AG08396 (cell line): ENCODE results near the gene MBL2.

Experiments
- DNase-seq: peaks from one replicate; pipeline ENCODE4 v3.0.0; 2012; ENCODE audit warnings: low spot score, mixed read lengths

The MBL2 gene

DNA sequence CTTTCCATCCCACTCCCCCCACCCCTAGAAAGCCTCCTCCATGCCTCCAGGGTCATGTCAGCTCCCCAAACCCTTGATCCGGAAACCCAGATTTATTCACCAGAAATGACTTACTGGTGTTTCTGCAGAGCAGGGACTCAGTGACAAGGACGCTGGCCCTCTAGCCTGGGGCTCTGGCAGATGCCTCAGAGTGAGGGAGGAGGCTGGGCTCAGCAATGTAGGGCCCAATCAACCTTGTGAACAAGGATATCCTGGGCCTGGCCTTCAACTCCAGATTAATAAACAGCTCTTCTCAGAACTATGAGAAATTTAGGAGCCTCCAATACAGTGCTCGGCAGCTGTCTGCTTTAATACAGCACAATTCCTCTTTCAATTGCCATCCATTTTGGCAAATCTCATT lies at the start of gene MBL2:
TSS of gene MBL2 (minus strand) at position 162 of the 400 bp plus-strand sequence. CDS start 1,149 bp downstream, outside the sequence.
- no peak for DNase-seq

DNA sequence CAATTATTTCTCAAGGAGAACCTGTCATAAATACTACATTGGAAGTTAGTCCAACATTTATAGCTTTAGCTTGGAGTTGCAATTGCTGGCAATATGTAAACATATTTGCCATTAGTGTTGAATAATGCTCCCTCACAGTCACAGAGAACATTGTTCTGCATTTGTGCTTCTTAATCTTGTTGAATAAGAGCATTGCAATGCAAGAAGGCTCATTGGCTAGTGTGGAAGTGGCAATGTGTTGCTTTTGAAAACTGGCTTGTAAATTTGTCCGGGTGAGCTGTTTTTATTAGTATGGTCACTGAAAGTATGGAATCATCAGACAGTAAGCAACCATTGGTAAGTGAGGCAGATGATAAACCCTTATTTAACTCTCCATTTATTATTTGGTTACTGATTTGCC lies 47.7 kb upstream of the MBL2 start:
- DNase-seq, result no peak

DNA sequence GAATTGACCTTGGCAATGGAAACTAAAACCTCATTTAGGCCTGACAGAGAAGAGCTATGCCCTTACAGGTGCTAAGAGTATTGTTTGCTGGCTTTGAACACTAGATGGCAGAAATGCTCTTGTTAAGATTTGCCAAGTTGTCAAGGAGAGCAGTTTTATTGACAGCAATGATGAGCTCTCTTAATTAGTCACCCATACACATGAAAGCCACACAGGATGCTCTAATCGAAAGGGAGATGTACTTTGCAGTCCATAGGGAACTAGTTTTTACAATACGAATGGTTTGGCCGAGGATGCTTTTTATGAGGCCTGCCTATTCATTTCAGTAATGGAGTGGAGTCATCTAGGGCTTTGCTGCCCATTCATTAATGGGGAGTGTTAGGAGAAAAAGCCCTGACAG lies 45.4 kb upstream of the MBL2 start:
- DNase-seq, result no peak

DNA sequence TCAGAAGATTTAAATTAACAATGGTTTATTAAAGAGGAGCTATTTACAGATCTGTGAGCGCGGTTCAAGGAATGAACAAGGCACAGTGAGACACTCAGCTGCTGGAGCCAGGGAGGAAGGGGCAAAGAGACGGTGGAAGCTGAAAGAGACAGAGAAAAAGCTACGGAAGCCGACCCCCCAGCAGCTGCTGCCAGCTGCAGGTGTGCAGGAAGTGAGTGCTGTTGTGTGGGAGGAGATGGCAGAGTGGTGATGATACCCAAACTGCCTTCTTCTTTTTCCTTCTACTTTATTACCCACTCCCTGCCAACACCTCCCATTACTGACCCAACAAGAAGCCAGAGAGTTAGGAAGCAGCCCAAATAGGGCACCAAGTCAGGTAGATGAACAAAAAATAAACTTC lies 41.9 kb upstream of the MBL2 start:
- no peak for DNase-seq

DNA sequence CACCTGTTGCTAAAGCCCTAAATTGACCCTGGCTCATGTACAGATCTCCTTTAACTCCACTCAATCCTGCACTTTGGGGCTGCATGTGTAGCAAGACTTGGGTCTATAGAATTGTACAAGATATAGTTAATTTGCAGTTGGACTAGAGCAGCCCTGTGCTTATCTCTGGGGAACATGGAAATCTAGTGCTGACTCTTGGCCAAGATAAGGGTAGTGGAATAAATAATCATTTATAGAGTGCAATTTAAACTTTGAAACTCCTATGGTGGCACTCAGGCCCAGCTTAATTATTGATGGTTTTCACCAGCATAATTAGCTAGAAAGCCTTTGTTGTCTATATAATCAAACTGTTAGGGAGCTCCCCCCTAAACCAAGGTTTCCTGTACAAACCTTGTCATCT lies 39.2 kb upstream of the MBL2 start:
- DNase-seq, result no peak

DNA sequence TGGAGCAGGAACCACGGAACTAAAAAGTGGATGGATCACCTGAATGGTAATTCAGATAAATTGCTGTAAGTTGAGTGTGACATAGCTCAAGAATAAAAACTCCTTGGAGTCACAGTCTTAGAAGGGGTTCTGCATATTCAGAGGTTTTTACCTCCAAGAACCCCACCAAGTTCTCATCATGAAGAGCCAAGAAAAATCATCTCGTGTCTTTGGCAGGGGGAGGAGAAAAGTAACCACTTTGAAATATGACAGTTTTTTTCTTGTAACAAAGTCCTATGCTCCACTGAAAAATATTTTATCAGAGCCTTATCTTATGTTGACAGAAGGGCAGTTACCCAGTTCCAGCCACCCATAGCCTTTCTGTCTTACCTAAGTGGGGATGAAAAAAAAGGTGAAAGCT lies 38.2 kb upstream of the MBL2 start:
- DNase-seq, result no peak

DNA sequence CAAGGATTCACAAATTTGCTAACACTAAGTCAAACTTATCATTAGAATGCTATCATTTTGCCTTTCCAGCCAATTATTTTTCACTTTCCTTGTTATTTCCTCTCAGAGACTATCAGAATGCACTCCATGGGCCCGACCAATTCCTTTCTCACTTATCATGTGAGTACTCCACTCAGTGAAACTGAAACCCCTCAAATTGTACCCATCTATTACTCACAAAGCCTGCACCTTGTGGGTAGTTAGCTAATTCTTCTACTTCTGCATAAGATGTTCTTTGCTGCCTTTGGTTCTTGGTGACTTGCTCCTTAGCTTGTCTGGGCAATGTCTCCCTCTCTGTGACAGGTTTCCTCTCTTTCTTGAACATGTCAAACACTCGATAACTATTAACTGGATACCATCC lies 35.2 kb upstream of the MBL2 start:
- DNase-seq, result no peak

DNA sequence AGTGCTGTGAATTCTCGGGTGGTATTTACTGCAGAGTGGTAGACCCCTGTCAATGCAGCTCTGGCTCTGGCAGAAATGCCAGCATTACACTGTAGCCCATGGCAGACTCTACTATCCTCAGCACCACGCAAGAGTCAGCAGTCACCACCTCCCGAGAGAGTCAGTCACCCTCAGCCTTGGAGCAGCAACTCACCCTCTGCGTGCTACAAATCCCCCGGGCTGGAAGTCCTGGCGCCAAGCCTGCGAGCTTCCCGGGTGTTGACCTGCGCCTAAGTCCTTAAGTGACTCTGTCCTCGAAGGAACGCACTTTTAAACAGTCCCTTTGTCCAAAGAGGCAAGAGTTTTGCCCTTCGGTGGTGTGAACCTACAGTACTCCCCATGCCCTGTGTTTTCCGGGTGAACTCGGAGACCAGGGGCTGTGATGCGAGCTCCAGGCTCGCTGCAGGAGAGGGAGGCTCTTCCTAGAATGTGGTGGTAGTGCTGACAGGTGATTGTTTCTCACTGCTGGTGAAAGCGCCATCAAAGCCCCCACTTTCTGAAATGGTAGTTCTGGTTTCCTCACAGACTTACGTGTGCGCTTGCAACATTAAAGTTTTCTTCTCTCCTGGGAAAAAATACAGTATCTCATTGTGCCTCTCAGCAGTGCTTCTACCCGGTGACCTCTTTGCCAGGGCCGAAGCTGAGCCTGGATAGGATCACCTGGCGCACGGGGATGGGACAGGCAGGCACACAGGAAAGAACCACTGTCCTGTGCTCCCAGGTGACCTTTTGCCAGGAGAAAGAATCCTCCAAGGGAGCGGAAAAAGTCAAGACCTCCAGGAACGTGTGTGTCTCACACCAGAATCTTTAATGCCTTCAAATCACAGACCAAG lies 33.1 kb upstream of the MBL2 start:
- no peak for DNase-seq

DNA sequence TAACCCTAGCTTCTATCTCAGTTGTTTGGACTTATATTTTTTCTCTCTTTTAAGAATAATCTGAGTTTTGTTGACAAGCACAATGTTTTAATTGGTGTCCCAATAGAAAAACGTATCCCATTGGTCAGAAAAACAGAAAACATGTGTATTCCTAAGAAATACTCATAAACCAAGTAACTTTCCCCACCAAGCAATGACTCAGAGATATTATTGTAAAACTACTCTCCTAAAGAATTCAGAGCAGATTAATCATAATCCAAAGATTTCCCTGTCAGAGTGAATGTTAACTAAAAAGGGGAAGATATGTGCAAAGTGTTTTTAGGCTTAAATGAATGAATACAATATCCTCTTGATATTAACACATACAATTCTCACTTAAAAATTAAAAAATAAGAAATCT lies 29.4 kb upstream of the MBL2 start:
- no peak for DNase-seq

DNA sequence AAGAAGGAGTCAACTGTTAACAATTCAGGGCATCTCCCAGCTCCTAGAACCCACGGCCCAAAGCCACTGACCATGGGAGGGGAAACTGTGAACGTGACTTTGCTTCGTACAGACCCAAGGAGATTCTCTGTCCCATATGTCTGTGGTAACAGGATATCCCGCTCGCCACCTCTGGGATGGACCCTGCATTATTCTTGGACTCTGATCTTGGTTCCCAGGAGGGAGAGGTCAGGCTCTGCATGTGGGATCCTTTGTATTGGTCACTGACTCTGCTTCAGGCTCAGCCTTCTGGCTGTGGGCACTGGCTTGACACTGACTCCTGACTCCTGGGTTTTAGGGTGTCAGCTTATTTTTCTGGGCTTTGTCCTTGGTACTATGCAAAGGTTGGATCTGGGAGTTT lies 13.5 kb upstream of the MBL2 start:
- no peak for DNase-seq

DNA sequence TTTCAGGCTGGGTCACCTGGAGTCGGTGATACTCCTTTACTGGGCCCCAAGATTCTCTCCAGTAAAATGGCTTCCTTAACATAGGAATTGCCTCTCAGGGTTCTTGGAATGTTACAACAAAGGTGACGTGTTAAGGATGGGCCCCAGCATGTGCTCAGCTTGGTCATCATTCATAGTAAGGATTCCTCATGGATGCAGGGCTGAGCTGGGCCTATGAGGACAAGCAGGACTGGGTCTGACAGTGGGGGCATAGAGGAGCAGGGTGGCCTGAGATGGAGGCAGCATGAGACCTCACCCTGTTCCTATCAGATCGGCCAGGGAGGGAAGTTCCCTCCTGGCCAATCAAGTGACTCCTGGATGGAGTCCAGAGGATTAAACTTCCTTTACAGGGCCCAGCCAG lies 12.8 kb upstream of the MBL2 start:
- no peak for DNase-seq

DNA sequence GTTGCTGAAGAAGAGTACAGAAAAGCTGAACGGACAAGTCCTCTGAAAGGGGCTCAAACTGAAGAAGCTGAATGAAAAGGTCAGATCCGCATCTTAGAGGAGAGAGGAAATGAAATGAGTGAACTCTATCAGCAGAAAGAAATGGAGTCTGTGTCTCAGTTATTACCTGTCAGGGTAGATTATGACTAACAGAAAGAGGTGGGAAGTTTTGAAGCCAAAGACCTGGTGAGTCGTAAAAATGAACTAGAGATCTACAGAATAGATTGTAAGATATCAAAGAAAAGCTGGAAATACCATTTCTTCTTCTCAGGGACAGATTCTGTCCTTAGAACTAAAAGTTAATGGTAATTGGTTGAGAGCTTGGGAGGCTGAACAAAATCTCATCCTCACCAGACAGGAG lies 11.1 kb upstream of the MBL2 start:
- DNase-seq, result no peak

DNA sequence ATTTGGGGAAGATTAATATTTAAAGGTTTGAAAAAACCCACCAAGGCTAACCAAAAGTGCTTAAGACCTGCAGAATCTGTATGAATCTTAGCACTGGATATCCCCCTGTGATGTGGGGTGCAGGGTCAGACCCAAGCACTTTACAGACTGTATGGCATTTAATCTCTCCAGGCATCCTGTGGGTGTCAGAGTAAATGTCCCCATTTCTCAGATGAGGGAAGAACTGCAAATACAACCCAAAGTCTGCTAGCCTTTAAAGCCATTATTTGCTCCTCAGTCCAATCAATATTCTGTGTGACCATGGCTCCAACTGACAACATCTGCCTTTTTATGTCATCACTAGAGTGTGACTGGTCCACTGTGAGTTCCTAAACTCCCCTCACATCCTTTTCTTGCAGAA lies 10.0 kb upstream of the MBL2 start:
- no peak for DNase-seq

DNA sequence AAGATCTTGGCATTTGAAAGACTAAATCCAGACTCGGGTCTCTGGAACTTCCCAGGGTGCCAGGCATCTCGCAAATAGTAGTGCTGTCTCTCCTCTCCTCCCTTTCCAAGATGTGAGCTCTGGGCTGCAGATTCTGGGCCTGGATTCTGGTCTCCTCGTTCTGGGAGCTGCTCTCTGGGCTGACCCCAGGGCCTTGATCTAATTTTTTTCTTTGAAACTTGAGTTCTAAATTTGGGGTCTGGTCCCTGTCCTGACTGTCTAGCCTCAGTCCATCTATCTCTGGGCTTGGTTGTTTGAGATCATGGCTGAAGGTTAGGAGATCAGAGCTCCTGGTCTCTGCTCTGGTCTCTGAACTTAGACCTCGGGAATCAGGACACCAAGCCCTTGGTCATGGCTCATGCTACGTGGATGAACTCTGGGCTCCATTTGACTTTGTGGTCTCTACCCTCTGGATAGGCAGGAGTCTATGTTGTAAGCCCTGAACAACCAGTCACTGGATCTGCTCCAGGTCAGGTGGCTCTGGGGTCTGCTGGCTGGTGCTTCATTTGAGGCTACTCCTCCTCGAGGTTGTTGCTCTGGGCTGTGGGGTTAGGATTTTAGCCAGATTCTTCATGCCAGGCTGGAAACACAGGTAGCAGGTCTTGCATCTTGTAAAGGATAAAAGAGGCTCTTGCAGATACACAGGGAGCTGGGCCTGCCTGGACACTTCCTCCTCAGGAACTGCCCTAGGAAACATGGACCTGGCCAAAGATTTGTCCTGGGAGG lies 8.0 kb upstream of the MBL2 start:
- no peak for DNase-seq

DNA sequence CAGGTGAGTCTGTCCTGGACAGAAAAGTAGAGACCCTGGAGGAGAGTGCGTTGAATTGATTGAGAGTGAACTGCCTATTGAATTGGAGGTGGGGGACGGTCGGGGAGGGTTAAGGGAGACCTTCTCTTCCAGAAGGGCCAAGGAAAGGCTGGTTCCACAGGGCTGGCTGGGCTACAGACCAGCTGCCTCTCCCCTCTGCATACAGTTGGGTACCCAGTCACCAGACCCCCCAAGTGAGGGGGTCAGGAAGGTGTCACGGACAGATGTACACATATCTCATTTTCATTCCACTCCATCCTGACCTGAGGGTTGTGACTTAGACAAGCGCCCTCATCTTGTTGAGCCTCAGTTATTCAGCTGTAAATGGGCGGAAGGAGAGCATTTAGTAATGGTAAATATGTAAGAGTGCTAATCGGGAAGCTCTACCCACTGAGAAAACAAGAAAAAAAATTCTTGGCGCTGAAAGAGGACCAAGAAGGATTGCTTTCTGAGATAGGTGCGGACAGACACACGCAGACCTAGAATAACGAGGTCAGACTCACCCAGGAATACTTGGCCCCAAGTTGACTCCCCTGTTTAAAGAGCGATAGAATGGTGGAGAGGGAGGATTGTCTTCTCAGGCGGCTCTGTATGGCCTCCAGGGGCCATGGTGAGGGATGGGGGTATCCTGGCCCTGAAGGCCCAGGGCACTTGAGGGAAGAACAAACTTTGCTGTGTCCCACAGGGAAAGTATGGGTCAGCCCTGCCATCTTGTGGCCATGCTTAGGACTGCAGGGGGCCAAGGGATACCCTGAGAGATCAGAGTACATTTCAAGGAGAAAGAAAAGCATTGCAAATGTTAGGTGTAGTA lies 7.2 kb upstream of the MBL2 start:
- DNase-seq, result peak; percentile 81

DNA sequence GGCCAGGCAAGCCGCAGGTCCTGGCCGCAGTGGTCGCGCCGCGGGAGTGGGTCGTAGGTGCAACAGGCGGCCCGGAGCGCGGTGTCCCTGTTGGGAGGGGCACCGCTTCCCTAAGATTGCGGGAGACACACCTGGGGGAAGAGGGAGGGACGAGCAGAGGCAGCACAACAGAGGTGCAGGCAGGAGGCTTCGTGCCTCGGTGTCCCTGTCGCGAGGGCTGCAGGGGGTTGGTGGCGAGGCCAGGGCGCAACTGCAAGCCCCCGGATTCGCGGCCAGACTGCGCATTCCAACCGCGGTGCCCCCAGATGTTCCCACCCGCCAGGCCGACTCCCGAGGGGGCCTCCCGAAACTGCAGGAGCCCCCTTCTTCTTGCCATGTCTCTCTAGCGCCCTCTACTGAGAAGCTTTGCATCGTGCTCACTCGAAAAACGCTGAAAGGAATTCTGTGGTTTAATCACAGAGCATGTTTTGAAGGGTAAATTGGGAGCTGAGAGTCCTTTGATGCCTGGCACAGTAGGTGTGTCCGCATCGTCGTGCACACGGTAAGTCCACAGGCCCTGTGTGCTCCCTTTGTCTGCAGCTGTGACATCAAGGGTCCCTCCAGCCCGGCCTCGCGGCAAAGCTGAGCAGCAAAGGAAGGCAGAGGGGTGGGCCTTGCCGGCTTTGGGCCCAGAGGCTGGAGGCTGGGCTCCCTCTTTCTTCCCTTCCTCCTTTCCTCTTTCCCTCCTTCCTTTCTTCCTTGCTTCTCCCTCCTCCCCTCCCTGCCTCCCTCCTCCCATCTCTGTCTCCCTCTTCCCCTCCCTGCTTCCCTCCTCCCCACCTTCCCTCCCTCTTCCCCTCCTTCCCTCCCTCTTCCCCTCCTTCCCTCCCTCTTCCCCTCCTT lies 6.2 kb upstream of the MBL2 start:
- DNase-seq, result peak; percentile 31

DNA sequence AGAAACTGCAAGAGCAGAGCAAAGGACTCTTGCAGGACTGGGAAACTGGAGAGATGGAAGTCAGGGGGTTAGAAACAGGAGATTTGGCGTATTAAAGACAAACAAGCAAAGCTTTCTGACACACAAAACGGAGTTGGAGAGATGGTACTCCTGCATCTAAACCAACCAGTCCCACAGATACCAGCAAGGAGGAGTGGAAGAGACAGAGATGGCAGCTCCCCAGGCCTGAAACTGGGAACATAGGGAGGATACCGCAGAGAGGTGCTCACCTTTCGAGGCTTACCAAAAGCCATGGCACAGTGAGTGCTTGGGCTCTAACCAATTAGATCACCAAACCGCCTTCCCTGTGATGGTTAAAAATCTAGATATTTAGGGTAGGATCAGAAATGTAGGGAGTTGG lies 4.8 kb upstream of the MBL2 start:
- DNase-seq, result no peak

DNA sequence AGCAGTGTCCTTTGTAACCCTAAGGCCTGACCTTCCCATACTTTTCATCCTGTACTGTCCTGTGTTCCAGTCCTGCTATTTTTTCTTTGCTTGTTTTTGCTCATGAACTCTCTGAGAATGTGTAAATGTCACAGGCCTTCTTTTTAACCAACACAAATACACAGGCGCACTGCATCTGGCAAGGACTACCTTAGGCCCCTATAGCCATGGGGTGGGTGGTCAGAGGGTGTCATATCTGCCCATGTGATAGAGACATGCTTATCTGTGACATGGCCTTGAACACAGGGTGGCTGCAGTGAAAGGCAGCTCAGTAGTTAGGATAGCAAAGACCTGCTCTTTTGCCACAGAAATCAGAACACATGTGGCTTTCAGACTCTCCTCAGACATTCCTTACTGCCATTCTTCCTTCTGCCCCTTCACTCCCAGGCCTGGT lies 3.9 kb upstream of the MBL2 start:
- DNase-seq, result no peak

DNA sequence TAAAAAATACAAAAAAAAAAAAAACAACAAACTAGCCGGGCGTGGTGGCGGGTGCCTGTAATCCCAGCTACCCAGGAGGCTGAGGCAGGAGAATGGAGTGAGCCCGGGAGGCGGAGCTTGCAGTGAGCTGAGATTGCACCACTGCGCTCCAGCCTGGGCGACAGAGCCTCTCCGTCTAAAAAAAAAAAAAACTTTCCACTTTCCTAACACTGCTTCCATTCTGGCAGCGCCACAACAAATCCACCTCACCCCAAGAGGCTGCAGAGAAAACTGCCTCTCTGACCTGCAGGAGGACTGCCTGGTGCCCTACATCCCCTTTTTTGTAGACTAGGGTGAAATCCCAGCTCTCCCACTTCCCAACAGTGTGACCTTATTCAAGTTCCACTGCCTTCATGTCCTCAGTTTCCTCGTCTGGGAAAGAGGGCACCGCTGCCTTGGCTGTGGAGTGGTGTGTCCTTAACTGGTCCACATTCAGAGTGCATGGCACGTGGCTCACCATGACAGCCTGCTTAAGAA lies 2.6 kb upstream of the MBL2 start:
- DNase-seq, result no peak

DNA sequence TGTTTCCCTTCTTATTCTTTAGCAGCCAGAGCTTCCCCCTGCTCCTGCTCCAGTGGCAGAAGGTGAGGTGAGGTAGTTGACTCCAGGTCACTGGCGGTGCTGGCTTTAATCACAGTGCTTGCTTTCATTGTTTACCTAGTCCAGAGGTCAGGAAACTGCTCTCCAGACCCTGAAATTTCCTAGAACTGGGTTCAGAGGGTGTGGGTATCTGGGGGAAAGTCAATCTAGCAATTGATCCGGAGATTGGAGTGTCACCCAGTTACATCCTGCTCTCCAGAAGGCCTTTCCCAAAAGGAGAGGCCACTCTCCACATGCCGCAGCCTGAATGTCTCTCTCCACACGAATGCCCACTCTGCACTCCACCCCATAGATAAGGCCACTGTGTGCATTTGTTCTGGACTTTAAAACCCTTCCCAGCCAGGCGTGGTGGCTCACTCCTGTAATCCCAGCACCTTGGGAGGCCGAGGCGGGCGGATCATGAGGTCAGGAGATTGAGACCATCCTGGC lies 2.1 kb upstream of the MBL2 start:
- DNase-seq, result no peak

DNA sequence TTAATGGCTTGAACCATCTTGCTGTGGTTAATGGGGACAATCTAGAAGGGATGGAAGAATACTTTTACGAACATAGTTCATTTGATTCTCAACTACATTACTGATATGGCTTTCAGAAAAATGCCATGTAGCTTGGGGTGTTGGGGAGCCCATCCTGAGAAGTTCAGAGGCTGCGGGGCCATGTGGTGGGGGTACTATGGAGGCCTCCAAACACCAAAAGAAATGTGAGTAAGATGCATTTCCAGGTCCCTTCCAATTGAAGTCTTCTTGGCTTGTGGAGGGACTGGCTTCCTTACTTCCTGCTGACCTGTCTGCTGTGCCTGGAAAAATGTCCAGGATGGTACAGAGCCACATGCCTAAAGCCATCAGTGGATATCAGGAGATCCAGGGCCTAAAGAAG lies 1.6 kb upstream of the MBL2 start:
- no peak for DNase-seq
